ENCODE results near the gene MTOR. TPM values are rescaled to one million over a fixed set of nuclear protein-coding genes. Genes with fewer than 3 reads are reported as not detected.

Gene MTOR
- total and polyA plus RNA-seq, 2 donors (not counting 1 experiment from before 2014, with no cell fraction given) = 30.7 to 50.7 TPM

DNA sequence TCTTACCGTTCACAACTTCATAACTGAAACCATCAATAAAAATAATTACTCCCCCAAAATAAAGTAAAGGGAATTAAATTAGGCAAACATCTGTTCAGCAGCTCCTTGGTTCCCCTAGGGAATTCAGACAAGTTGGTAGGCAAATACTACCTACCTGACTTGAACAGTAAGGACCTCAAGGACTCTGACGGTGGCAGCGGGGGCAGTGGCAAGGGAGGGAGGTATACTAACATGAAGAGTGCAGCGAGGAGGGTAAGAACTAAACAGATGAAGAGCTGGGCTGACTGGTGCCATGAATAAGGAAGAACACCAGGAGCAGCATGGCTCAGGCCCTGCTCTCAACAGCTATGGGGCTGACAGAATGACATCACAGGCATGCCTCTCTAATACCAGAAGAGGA lies 33.1 kb downstream of the MTOR start:
- Mint-ChIP-seq H3K4me1 (peaks cover 48% of the 10 kb centered on the region), H3K27ac (peak overlapping the region; percentile 79), H3K9me3 (ENCODE audit: insufficient read depth) (no peaks in the 10 kb centered on the region), H3K27me3 (no peaks in the 10 kb centered on the region), H3K4me3 (peak overlapping the region; percentile 7)
- Histone ChIP-seq H3K27me3 (replicated peaks in 1 of 4; ENCODE audit: control extremely low read depth in 1 of 4, control insufficient read depth in 3 of 4, insufficient read depth in 4 of 4, low read length in 3 of 4) (no peaks in the 10 kb centered on the region), H4K20me1 (ENCODE audit: control insufficient read depth, insufficient read depth, low read length, poor library complexity, severe bottlenecking) (no peaks in the 10 kb centered on the region), H3K9ac (ENCODE audit: low read length) (peak overlapping the region; percentile 18), H3K9me3 (ENCODE audit: control extremely low read depth in 1 of 3, control insufficient read depth in 2 of 3, insufficient read depth in 1 of 3, low read length in 2 of 3) (no peaks in the 10 kb centered on the region), H3K79me2 (ENCODE audit: control insufficient read depth, insufficient read depth, low read length) (no peaks in the 10 kb centered on the region), H3K36me3 (replicated peaks in 1 of 2; ENCODE audit: control extremely low read depth in 1 of 2, control insufficient read depth in 1 of 2, extremely low read depth in 1 of 2, insufficient read depth in 2 of 2, low read length in 1 of 2) (peaks cover 11 to 54% of the 10 kb centered on the region in 2 experiments), H3K4me1 (ENCODE audit: control insufficient read depth in 2 of 2, insufficient read depth in 2 of 2, low read length in 2 of 2) (peaks cover 41 to 43% of the 10 kb centered on the region in 2 donors), H2AFZ (ENCODE audit: insufficient read depth, low read depth, low read length, poor library complexity, severe bottlenecking) (peak overlapping the region; percentile 47), H3K27ac (ENCODE audit: low read length in 2 of 2) (peak overlapping the region; percentile 42 to 70), H3K4me2 (replicated peaks; ENCODE audit: low read depth, low read length, poor library complexity, severe bottlenecking) (peak overlapping the region; percentile 64), H3K4me3 (ENCODE audit: control extremely low read depth in 1 of 5, extremely low read depth in 1 of 5, insufficient read depth in 1 of 5, low read depth in 2 of 5, low read length in 4 of 5) (no peak overlapping the region)
- DNase-seq (peak; percentile 51), ATAC-seq (ENCODE audit: low read depth) (peak; percentile 57)
- ChIA-PET POLR2A (no interaction called here), CTCF (interaction anchor here (0.6 to 4.9 kb wide), 3 partner anchors 12 to 638 kb away, joined by 5 to 29 read pairs (median 6); no protein-coding TSS in a partner anchor)
- no peak for TF ChIP-seq EZH2 (IDR thresholded peaks at IDR 0.05; ENCODE audit: borderline replicate concordance, insufficient read depth, low read depth, low read length, poor library complexity, severe bottlenecking)
- TF ChIP-seq, protein P1, sequence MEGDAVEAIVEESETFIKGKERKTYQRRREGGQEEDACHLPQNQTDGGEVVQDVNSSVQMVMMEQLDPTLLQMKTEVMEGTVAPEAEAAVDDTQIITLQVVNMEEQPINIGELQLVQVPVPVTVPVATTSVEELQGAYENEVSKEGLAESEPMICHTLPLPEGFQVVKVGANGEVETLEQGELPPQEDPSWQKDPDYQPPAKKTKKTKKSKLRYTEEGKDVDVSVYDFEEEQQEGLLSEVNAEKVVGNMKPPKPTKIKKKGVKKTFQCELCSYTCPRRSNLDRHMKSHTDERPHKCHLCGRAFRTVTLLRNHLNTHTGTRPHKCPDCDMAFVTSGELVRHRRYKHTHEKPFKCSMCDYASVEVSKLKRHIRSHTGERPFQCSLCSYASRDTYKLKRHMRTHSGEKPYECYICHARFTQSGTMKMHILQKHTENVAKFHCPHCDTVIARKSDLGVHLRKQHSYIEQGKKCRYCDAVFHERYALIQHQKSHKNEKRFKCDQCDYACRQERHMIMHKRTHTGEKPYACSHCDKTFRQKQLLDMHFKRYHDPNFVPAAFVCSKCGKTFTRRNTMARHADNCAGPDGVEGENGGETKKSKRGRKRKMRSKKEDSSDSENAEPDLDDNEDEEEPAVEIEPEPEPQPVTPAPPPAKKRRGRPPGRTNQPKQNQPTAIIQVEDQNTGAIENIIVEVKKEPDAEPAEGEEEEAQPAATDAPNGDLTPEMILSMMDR (IDR thresholded peaks at IDR 0.05) = no peak
- 50% methylated on average over 1 of the region's 4 CpGs for WGBS (ENCODE audit: insufficient coverage)
- intact Hi-C loops (cut with micrococcal nuclease) = loop anchor here (1.0 kb wide), 1 partner anchor 33 kb away; the partner anchor contains the start of gene MTOR
